GM18511 (cell line): ENCODE data around the gene ADCY5.

Experiments used
- ATAC-seq: cut with Tn5 transposase; IDR thresholded peaks from one replicate; pipeline ENCODE4 v1.9.1; 2021; ENCODE audit warnings: mild to moderate bottlenecking, moderate library complexity; ENCODE audit not compliant: unreplicated experiment

The ADCY5 gene

GRCh38 chr3:123312331-123313265, 136.3 kb downstream of the ADCY5 start:
- ATAC-seq = no peak

- ATAC-seq = no peak
Measured at GRCh38 chr3:123311201-123311600, 137.7 kb downstream of the ADCY5 start.

DNA sequence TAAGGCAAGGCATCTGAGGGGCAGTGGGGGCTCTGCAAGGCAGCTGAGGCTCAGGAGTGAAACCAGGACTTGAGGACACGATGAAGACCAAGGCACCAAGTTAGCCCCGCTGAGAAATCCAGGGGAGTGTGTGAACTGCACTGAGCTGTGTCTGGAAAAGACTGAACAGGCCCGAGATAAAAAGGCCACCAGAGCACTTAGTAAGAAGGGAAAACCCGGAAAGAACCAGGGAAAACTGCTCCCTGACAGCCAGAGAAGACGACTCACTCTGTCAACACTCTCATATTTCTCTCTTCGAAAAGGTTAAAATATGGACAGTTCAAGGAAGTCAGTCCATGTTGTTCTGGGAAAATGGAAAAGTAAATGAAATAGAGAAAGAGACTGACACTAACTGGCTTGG, 138.1 kb downstream of the ADCY5 start:
- no peak for ATAC-seq

DNA sequence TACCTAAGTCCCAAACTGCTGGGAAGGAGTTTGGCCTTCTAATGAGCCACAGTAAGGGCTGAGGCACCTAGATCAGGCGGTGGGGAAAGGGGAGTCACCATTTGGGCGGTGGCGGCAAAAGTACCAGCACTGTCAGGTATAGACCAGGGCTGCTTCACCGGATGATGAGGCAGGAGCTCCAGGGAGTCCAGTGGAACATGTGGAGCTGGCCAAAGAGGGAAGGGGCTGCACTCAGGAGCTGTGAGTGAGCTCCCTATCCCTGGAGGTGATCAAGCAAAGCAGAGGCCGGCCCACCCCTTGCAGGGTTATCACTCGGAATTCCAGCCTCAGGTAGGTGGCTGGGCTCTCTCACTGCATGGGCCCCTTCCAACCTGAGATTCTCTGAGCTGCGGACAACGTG, 138.7 kb downstream of the ADCY5 start:
- ATAC-seq = no peak

DNA sequence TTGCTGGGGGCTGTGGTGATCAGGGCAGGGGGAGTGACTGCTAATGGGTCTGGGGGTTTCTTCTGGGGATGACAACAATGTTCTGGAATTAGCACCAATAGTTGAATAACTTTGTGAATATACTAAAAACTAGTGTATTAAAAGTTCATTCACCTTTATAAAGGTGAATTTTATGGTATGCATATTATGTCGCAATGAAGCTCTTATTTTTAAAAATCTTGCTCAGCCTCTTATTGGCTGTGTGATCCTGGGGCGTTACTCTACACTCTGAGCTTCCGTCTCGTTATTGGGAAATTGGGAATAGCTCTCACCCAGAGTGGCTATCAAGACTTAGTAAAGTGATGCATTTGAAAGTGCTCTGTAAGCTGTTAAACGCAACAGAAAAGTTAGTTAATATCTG, 141.8 kb downstream of the ADCY5 start:
- no peak for ATAC-seq

- no peak for ATAC-seq
Measured at GRCh38 chr3:123305192-123305591, 143.7 kb downstream of the ADCY5 start.

DNA sequence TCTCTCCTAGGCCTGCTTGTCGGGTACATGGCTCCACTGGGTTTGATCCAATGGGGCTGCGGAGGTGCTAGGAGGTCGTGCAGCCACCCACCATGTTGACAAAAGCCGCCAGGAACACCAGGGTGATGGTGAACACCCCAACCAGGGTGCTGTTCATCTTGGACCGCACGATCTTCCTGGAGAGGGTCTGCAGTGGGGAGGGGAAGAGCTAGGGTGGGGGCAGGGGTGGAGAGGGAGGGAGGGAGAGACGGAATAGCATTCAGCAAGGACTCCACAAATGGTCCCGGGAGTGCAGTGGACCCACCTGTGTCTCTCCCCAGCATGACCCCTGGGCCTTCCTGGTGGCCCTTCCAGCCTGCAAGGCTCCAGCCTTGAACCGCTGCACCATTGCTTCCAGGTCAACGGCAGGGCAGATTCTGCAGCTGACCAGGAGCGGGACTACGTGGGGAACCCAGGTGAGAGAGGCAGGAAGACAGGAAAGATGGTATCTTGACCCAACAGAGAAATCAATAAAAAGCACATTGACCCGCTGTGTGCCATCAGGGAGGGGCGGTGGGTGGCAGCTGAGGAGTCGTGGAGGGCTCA, 144.8 kb downstream of the ADCY5 start:
- no peak for ATAC-seq

GRCh38 chr3:123302961-123303360, 145.9 kb downstream of the ADCY5 start:
- no peak for ATAC-seq

DNA sequence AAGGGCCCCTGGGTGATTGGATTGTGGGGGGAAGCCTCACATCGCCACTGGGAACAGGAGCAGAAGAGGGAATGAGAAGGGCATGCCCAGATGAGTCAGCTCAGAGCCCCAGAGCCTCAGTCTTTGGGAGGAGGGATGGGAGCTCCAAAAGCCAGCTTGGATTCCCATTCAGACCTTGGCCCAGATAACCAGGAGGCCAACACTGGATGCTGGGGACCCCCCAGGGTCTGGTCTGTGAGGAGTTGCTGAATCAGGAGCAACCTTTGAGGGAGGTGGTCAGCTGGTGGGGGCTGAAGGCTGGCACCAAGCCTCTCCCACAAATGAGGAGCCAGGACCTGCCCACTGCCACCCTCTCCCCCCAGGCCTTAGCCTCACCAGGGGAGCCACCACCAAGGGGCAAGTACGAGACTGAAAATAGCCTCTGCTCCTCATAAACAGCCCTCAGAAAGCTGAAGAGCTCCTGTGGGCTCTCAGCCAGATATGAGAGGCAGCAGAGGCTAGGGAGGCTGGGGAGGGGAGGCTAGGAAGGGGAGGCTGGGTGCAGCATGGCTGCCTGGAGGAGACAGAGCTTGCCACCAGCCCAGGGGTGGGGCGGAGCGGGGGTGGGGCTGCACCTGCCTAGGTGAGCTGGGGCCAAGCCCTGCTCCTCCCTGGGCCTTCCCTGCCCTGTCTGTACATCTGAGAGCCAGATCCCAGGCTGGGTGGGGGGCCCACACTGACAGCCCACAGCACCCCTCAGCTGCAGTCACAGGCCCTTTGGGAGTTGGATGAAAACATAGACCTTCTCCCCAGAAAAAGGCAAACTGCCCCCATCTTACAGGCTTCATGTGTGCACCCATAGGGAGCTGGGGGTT, 147.3 kb downstream of the ADCY5 start:
- ATAC-seq = no peak

DNA sequence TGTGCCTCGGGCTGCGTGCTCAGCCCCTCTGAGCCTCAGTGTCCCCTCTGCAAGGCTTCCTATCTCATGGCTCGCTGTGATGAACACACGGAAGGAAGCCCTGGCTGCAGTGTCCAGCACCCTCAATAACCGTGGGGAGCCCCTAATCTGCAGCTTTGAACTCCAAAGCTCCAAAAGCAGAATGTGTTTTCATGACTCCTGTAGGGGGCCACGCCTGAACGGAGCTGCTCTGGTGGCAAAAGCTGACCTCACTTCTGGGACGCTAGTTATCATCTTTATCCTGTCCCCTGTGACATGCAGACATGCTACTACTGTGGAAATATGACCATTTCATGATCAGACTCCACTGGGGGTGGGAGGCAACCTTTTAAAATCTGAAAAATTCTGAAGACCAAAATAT, 148.3 kb downstream of the ADCY5 start:
- no peak for ATAC-seq

DNA sequence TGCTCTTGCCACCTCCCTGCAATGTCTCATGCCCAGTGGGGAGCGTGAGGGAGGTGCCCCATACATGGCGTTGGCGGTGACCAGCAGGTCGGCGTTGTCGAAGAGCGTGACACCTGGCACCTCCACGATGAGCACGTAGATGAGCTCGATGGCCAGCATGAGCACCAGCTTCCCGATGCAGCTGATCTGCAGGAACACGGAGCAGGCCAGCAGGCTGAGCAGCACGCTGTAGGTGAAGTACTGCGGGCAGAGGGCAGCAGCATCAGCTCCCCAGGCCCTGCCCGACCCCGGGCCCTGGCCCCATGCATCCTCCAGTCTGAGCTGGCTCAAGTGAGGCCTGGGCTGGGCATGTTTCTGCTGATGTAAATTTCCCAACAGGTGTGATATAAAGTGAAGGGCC, 148.8 kb downstream of the ADCY5 start:
- ATAC-seq = no peak

DNA sequence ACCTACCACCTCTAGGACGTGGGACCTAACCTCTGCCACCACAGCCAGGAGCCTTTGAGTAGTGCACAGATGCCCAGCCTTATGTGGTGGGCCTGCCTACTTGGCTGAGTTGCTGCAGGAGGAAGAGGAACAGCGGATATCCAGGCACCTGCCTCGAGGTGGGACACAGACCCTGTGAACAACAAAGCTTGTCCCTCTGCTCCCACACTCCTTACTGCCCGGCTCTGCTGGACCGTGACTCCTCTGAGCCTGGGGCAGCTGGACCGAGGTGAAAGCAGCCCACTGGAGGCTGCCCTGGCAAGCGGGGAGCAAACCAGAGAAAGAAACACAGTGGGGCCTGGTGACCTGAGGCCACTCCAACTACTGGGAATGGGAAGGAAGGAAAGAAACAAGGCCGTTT, 149.3 kb downstream of the ADCY5 start:
- ATAC-seq = no peak

DNA sequence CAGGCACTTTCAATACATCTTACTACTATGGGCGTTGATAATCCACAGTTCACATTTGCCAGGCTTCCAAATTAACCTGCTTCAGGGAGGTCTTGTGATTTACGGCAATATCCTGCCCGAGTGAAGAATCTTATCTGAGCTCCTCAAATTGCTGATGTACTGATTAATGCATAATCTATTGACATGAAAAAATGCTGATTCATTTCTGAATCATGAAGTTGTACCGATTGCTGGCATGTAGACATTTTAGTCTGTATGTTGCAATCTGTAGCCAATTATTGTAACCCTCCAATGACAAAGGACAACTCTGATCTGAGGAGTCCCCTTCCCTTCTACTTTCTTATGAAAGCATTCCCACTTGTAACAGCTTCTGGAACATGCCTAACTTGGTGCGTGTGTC, 150.0 kb downstream of the ADCY5 start:
- ATAC-seq = no peak

- no peak for ATAC-seq
Measured at GRCh38 chr3:123297627-123297899, 151.3 kb downstream of the ADCY5 start.

DNA sequence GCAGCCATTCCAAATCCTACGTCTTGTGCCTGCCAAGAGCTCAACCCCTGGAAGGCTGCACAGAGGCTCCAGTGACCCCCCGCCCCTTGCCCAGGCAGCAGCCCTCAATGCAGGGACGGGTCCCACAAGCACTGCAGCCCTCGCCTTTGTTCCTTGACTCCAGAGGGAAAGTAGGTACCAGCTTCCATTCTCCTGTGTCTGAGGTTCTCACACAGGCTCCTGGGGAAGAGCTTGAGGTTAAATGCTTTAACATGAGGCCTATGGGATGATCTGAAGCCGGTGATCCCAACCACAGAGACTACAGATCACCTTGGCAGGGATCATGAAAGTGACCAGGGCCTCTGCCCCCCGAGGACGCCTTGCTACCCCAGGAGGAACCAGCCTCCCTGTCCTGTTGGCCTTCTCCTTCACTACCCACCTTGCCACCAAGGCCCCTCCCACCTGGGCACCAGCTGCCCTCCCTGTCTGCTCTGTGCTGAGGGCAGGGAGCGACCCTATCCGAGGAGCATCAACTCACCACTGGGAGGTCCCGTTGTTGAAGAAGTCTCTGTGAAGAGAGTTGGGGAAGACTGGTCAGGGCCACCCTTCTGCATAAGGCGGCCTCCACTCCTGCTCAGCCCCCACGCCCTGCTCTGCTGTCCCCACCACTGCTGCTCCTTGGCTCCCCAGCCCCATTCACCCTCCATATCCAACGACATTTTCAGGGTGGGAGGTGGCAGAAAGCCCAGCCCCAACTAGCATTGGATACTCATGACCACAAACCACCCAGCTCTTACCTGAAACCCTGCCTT, 151.9 kb downstream of the ADCY5 start:
- no peak for ATAC-seq

DNA sequence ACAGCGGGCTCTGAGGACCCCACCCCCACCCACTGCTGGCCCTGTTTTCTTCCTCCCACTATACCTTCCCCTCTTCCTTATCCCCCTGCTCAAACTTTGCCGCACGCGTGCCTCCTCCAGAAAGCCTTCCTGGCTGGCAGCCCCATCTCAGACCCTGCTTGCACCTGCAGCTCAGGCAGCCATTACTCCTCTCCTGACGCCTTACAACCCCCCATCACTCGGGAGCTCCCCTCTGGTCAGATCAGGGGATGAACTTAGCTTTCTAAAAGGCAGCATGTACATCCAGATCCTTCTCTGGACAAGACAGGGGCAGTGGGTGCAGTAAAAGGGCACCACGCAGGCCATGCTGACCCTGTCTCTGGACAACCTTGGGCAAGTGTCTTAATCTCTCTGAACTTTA, 152.6 kb downstream of the ADCY5 start:
- ATAC-seq = no peak

DNA sequence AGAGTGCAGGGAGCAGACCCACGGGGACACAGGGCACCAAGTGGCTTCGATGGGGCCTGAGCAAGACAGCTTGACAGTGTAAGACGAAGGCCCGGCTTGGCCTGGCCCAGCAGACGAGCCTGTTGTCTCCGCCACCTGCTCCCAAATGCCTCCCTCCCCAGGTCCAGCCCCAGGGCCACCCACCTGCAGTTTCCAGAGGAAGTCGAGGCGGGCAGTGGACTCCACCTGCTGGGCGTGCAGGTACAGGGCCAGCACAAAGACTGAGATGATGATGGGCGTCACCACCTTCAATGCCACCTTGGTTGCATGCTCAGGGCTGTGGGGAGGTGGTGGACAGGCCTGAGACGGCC, 153.0 kb downstream of the ADCY5 start:
- ATAC-seq = no peak

- ATAC-seq = no peak
Measured at GRCh38 chr3:123295171-123295900, 153.6 kb downstream of the ADCY5 start.

DNA sequence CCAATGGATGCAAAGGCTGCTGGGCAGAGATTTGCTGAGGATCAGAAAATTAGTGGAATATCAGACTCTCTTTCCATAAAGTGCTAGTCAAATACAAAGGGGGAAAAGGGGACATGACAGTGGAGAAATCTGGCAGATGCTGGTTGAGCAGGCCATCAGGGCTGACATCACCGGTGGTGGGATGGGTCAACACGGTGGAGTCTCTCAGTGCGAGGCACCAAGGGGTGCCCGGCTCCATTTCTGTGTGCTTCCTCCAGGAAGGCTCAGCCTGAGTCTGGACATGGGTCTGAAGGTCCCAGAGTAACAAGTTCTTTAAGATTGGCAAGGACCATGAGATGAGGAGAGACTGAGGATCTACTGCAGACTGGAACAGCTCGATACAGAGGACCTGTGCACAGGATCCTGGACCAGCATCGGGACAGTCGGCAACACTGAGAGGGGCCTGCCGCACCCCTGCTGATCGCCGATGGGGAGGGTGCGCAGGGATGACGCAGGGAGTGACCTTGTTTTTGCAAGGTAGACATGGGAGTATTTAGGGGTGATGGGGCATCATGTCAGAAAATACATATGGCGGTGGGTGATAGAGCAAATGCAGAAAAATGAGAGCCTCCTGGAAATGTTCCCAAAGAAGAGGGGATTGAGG, 154.5 kb downstream of the ADCY5 start:
- no peak for ATAC-seq
